Neural progenitor cell (in vitro differentiated cells): Measurements from ENCODE around the gene CPNE2. TPM values are rescaled to one million over a fixed set of nuclear protein-coding genes. Genes with fewer than 3 reads are reported as not detected.

Experiments
- DNase-seq: peaks from one replicate; pipeline ENCODE4 v3.0.0-alpha.2; 2016; ENCODE audit warnings: low spot score
- H2AFZ ChIP-seq: fragments of 200-600 bp; sonication (generic); replicated peaks from 2 replicates; pipeline ENCODE4 v1.6.1; 2016; ENCODE audit warnings: antibody characterized with exemption
- H3F3A ChIP-seq: fragments of 200-600 bp; sonication (generic); 2 replicates; pipeline ENCODE4 v1.6.1; 2016; ENCODE audit warnings: antibody characterized with exemption, low read depth
- H3K27ac ChIP-seq: fragments of 200-600 bp; sonication (generic); 2 replicates; pipeline ENCODE4 v1.5.1; 2016; ENCODE audit warnings: mild to moderate bottlenecking
- H3K27me3 ChIP-seq: fragments of 200-600 bp; sonication (generic); 2 replicates; pipeline ENCODE4 v1.6.1; 2016; ENCODE audit warnings: mild to moderate bottlenecking, moderate library complexity
- H3K36me3 ChIP-seq: fragments of 200-600 bp; sonication (generic); 2 replicates; pipeline ENCODE4 v1.5.1; 2016
- H3K4me1 ChIP-seq: fragments of 200-600 bp; sonication (generic); 2 replicates; pipeline ENCODE4 v1.6.1; 2016; ENCODE audit warnings: mixed run types
- H3K4me2 ChIP-seq: fragments of 200-600 bp; sonication (generic); 2 replicates; pipeline ENCODE4 v1.6.1; 2016
- H3K4me3 ChIP-seq: fragments of 200-600 bp; sonication (generic); 2 replicates; pipeline ENCODE4 v1.5.1; 2016
- H3K79me2 ChIP-seq: fragments of 200-600 bp; sonication (generic); 2 replicates; pipeline ENCODE4 v1.6.1; 2016; ENCODE audit warnings: low read depth
- H3K9ac ChIP-seq: fragments of 200-600 bp; sonication (generic); 2 replicates; pipeline ENCODE4 v1.6.1; 2016
- H3K9me3 ChIP-seq: fragments of 200-600 bp; sonication (generic); 2 replicates; pipeline ENCODE4 v1.5.1; 2016; ENCODE audit warnings: low read depth
- H4K20me1 ChIP-seq: fragments of 200-600 bp; sonication (generic); 2 replicates; pipeline ENCODE4 v1.6.1; 2016; ENCODE audit warnings: low read depth
- H3K27ac Mint-ChIP-seq: 3 replicates; pipeline ENCODE4 v1.8.0; 2021; ENCODE audit warnings: mixed read lengths
- H3K27me3 Mint-ChIP-seq: 2 replicates; pipeline ENCODE4 v1.8.0; 2022; ENCODE audit warnings: low read depth, mild to moderate bottlenecking, inconsistent platforms, moderate library complexity, mixed read lengths; ENCODE audit not compliant: insufficient read depth
- H3K36me3 Mint-ChIP-seq: 3 replicates; pipeline ENCODE4 v1.8.0; 2021; ENCODE audit warnings: mixed read lengths
- H3K4me1 Mint-ChIP-seq: 3 replicates; pipeline ENCODE4 v1.8.0; 2021; ENCODE audit warnings: mixed read lengths
- H3K4me3 Mint-ChIP-seq: 3 replicates; pipeline ENCODE4 v1.8.0; 2021; ENCODE audit warnings: mild to moderate bottlenecking, moderate library complexity, mixed read lengths
- H3K9me3 Mint-ChIP-seq: 3 replicates; pipeline ENCODE4 v1.8.0; 2020; ENCODE audit warnings: mixed read lengths
- CTCF ChIP-seq: fragments of 200-600 bp; sonication (generic); IDR thresholded peaks from 2 replicates; pipeline ENCODE4 v1.5.1; 2017; ENCODE audit warnings: antibody characterized with exemption, mild to moderate bottlenecking
- EZH2 ChIP-seq: fragments of 200-600 bp; sonication (generic); IDR thresholded peaks from 2 replicates; pipeline ENCODE4 v1.6.1; 2017; ENCODE audit warnings: antibody characterized with exemption, mild to moderate bottlenecking, moderate library complexity
- EZH2phosphoT487 ChIP-seq: fragments of 200-600 bp; sonication (generic); IDR thresholded peaks from 2 replicates; pipeline ENCODE4 v1.6.1; 2017; ENCODE audit warnings: antibody characterized with exemption
- total RNA-seq: library from RNA; depleted of rRNA; stranded (reverse); fragments of >200 nt; gene quantifications from 2 replicates; pipeline ENCODE4 v1.2.3, GENCODE V29; 2015; ENCODE audit warnings: low replicate concordance

CPNE2 gene
- total RNA-seq, 1 donor from 2014 or later, result 19.8 TPM

- no peaks in the 10 kb centered on the region for H3F3A ChIP-seq
- no peak overlapping the region for H3K4me2 ChIP-seq
- Mint-ChIP-seq H3K27me3 (peaks cover 14% of the 10 kb centered on the region), H3K4me1 (peaks cover 8% of the 10 kb centered on the region), H3K27ac (no peak overlapping the region), H3K9me3 (no peaks in the 10 kb centered on the region), H3K36me3 (no peaks in the 10 kb centered on the region), H3K4me3 (no peak overlapping the region)
- peak overlapping the region; percentile 10 for H2AFZ ChIP-seq
- H3K4me1 ChIP-seq, result peaks cover 8% of the 10 kb centered on the region
- no peak overlapping the region for H3K9ac ChIP-seq
- no peak overlapping the region for H3K4me3 ChIP-seq
- no peak for DNase-seq
- no peaks in the 10 kb centered on the region for H4K20me1 ChIP-seq
- H3K9me3 ChIP-seq, result no peaks in the 10 kb centered on the region
- no peak for TF ChIP-seq EZH2phosphoT487
- H3K27me3 ChIP-seq, result no peaks in the 10 kb centered on the region
- no peaks in the 10 kb centered on the region for H3K79me2 ChIP-seq
- no peak overlapping the region for H3K27ac ChIP-seq
- no peaks in the 10 kb centered on the region for H3K36me3 ChIP-seq
Measured at GRCh38 chr16:57051696-57052228, 40.6 kb upstream of the CPNE2 start.

- H3K27ac ChIP-seq, result no peak overlapping the region
- H3K4me3 ChIP-seq, result no peak overlapping the region
- no peaks in the 10 kb centered on the region for H3K9me3 ChIP-seq
- Mint-ChIP-seq H3K27me3 (peaks cover 14% of the 10 kb centered on the region), H3K36me3 (no peaks in the 10 kb centered on the region), H3K9me3 (no peaks in the 10 kb centered on the region), H3K4me3 (no peak overlapping the region), H3K27ac (no peak overlapping the region), H3K4me1 (peaks cover 13% of the 10 kb centered on the region)
- no peak overlapping the region for H3K9ac ChIP-seq
- H3K36me3 ChIP-seq, result no peaks in the 10 kb centered on the region
- no peak overlapping the region for H3K4me2 ChIP-seq
- no peaks in the 10 kb centered on the region for H4K20me1 ChIP-seq
- DNase-seq, result no peak
- H3F3A ChIP-seq, result no peaks in the 10 kb centered on the region
- no peak overlapping the region for H2AFZ ChIP-seq
- no peaks in the 10 kb centered on the region for H3K27me3 ChIP-seq
- no peaks in the 10 kb centered on the region for H3K79me2 ChIP-seq
- H3K4me1 ChIP-seq, result peaks cover 4% of the 10 kb centered on the region
- no peak for TF ChIP-seq EZH2
- no peak for TF ChIP-seq EZH2phosphoT487
- TF ChIP-seq CTCF, result no peak
Measured at GRCh38 chr16:57053206-57053605, 39.2 kb upstream of the CPNE2 start.

GRCh38 chr16:57054338-57054737, 38.0 kb upstream of the CPNE2 start:
- TF ChIP-seq EZH2 (no peak), CTCF (no peak), EZH2phosphoT487 (no peak)
- Histone ChIP-seq H3K4me3 (no peak overlapping the region), H3F3A (no peaks in the 10 kb centered on the region), H3K4me1 (peaks cover 4% of the 10 kb centered on the region), H3K27ac (no peak overlapping the region), H3K79me2 (no peaks in the 10 kb centered on the region), H4K20me1 (no peaks in the 10 kb centered on the region), H3K4me2 (no peak overlapping the region), H3K9ac (no peak overlapping the region), H3K27me3 (no peaks in the 10 kb centered on the region), H2AFZ (no peak overlapping the region), H3K9me3 (no peaks in the 10 kb centered on the region), H3K36me3 (no peaks in the 10 kb centered on the region)
- no peaks in the 10 kb centered on the region for H3K36me3 Mint-ChIP-seq
- no peak overlapping the region for H3K4me3 Mint-ChIP-seq
- H3K27ac Mint-ChIP-seq, result no peak overlapping the region
- H3K4me1 Mint-ChIP-seq, result peaks cover 18% of the 10 kb centered on the region
- H3K9me3 Mint-ChIP-seq, result no peaks in the 10 kb centered on the region
- DNase-seq, result no peak
- peaks cover 14% of the 10 kb centered on the region for H3K27me3 Mint-ChIP-seq

GRCh38 chr16:57054771-57055170, 37.6 kb upstream of the CPNE2 start:
- no peak for TF ChIP-seq CTCF
- no peak for TF ChIP-seq EZH2phosphoT487
- no peak for TF ChIP-seq EZH2
- H3K27me3 Mint-ChIP-seq, result peaks cover 16% of the 10 kb centered on the region
- H3K36me3 Mint-ChIP-seq, result no peaks in the 10 kb centered on the region
- Histone ChIP-seq H3K9me3 (no peaks in the 10 kb centered on the region), H3K36me3 (no peaks in the 10 kb centered on the region), H3K9ac (no peak overlapping the region), H3K4me1 (peaks cover 4% of the 10 kb centered on the region), H4K20me1 (no peaks in the 10 kb centered on the region), H3K27me3 (no peaks in the 10 kb centered on the region), H3K79me2 (no peaks in the 10 kb centered on the region), H3F3A (no peaks in the 10 kb centered on the region), H3K4me2 (no peak overlapping the region), H2AFZ (no peak overlapping the region), H3K27ac (no peak overlapping the region), H3K4me3 (no peak overlapping the region)
- no peak for DNase-seq
- peaks cover 19% of the 10 kb centered on the region for H3K4me1 Mint-ChIP-seq
- no peak overlapping the region for H3K4me3 Mint-ChIP-seq
- H3K9me3 Mint-ChIP-seq, result no peaks in the 10 kb centered on the region
- H3K27ac Mint-ChIP-seq, result no peak overlapping the region
